Head of caudate nucleus (tissue), 42 donors: ENCODE data around the gene GABBR2.
A peak's percentile ranks its signal among the peaks of the same experiment; 100 is the strongest.

Experiments used
- DNase-seq, 42 donors: peaks; one replicate each; pipeline versions ENCODE4 v3.0.0 to v3.0.0-alpha.2; 2020 to 2021; ENCODE audit warnings: mixed read lengths in 7 of 42
- intact Hi-C: fragments of 100-400 bp; cut with DNase I; formaldehyde crosslinking; loops from one replicate; pipeline ENCODE4 v1.15.0; 2022

The GABBR2 gene

DNA sequence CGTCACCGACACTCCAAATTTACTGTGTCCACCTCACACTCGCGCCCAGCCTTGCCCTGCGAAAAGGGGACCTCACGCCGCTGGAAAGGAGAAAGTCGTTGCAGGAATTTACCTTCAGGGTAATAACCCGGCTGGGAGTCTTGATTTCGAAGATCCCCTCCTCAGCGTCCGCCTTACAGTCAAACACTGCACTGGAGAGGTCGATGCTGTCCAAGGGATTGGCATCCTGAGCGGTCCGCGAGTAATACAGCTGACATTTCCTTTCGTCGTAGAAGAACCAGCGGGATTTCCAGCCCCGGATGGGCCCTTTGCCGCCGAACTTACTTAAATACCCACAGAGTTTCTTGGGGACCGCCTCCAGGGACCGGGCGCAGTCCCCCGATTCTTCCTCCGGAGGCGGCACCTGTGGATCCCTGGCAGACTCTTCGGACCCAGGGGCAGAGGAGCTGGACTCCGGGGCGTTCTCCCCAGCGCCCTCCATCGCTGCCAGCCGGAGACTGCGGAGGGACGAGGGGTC, 453.6 kb downstream of the GABBR2 start:
- peak in 9 of 42 donors; percentile 15 to 47 (median 30) for DNase-seq
- intact Hi-C loops: loop anchor here (5.0 kb wide), 2 partner anchors 198 to 333 kb away; partner anchors contain the start of genes NANS and TRMO

DNA sequence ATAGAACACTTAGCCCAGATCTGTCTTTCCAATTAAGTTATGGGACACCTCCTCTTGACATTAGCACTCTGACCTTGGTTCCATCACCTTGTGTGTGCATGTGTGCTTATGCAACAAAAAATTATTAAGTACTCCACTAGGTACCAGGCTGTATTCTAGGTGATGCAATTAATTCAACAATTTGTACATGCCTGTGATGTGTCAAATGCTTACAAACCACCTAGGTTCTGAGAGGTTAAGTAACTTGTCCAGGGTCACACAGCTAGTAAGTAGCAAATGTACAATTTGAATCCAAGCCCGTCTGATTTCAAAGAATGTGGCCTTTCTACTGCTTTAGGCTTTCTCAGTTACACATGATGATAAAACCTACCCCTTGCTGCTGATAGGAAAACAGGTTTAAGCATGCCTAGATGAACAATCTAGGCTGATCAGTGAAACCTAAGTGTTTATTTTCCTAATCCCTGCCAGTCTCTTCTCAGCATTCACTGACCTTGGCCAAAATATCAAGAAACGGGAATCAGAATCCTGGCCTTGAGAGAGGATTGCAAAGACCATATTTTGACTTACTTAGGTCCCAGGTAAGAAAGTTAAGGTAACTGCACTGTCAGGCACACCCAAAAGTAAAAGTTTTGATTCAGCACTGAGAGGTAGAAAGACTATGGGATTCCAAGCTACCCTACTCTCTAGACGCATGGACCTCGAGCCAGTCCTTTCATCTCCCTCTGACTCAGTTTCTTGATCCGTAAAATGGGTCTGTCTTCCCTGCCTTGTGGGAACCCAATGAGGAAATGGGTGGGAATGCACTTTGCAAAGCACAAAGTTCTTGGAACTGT, 454.3 kb downstream of the GABBR2 start:
- DNase-seq: peak in 1 of 42 donors; percentile 12
- intact Hi-C loops: loop anchor here (5.0 kb wide), 2 partner anchors 197 to 332 kb away; partner anchors contain the start of genes NANS and TRMO

DNA sequence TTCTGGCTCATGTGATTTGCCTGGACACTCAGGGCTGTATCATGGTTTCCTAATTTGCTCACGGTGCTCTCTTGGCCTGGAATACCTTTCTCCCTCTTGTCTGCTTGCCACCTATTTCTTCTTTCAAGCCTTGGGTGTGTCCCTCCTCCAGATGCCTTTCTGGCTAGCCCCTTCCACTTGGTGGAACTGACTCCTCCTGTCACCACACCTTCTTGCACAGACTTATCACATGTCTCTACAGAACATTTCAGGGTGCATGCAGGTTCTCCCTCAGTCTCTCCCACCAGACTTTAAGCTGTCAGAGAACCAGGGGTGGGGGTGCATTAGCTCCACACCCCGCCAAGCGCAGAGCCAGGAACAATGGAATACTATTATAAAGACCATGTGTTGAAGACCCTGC, 455.2 kb downstream of the GABBR2 start:
- intact Hi-C loops: no loop called here
- no peak for DNase-seq

DNA sequence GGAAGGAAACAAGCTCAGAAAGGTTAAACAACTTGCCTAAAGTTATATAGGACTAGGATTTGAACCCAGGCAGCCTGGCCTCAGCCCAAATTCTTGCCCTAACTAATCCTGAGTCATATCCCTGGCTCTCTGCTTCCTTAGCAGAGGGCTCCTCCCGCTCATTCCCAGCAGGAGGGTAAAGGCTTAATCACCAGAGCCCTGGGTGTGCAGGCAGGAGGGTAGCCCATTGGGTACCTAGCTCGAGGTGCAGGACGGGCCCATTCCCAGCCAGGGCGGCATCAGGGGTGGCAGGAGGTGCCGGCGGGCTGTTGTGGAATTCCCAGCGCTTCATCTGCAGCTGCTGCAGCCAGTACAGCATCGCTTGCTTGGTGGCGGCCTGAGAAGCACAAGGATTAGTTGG, 457.2 kb downstream of the GABBR2 start:
- intact Hi-C loops: no loop called here
- peak in 1 of 42 donors; percentile 36 for DNase-seq

DNA sequence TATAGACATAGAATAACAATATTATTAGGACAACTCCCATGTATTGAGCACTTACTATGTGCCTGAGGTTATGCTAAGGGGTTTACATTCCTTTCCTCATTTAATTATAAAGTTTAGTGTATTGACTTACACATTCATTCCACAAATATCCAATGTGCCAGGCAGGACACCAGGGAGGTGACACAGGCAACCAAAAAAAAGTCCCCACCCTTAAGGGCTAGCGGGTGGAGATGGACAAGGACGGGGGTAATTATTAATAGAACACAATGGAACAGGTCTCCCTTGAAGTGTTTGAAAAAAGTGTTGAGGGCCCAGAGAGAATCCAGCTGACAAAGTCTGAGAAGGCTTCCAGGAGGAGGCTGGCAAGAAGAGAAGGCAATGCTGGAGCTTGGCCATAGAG, 459.0 kb downstream of the GABBR2 start:
- intact Hi-C loops: no loop called here

DNA sequence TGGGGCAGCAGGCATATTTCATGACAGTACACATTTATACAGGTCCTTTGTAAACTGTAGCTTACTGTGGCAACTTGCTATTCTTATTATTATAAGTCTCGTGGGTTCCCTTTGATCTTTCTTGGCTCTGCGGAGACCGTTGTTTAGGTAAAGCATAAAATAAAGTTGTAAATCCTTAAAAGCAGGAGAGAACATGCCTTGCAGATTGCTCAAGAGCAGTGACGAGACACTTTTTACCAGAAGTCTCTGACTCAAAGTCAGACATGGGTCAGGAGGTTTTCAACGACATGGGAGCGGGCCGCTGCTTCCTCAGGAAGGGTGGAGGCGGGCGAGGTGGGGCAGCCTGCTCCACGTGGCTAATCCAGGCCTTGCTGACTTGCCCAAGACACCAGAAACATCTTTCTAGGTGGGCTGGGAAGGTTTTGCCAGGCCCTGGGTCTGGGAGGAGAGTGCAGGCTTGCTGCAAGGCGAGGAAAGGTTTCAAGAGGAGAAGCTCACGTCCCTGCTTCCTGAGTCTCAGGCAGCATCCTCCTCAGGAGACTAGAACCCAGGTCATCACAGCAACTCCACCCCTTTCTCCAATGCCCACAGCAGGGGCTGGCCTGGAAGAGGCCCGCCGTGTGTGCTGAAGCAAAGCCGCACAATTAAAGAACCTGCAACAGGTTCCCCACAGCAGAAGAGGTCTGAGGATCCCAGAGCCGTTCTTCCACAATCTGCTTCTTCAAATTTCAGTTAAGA, 459.8 kb downstream of the GABBR2 start:
- peak in 9 of 42 donors; percentile 5 to 43 (median 30) for DNase-seq

More for the DNA sequence above, 459.0 kb downstream of the GABBR2 start:
- no peak for DNase-seq

DNA sequence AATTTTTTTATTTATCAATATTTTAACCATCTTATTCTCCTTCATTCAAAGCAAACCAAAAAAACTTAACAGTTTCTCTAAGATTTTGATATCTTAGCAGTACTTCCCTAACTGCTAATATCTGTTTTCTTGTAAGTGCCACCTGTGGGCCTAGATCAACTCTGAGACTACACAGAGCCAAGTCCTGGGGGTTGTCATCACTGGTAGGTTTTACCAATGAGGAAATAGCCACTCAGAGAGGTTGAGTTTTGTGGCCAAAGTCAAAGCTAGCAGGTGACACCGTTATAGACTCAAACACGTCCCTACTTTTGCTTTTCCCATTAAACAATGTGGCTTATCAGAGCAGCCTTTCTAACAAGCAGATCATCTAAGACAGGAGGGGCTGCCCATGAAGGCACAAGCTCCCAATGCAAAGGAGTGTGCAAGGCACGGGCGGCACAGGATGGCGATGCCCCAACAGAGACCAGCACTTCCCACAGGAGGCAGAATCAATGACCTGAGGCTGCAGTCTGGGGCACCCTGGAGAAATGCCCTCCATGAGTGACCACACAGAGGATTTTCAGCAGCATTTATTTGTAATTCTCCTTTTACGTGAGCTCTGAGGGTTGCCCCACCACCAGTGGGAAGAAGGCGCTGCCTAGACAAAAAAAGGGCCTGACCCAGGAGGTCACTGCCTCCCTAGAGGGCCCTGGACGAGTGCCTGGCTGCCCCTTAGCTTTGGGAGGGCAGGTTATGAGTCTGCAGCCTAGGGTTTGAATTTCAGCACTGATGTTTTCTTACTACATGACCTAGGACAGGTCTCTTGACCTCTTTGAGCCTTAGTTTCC, 460.7 kb downstream of the GABBR2 start:
- intact Hi-C loops: no loop called here
- DNase-seq: peak in 1 of 42 donors; percentile 22

More for the DNA sequence above, 459.8 kb downstream of the GABBR2 start:
- intact Hi-C loops: no loop called here

DNA sequence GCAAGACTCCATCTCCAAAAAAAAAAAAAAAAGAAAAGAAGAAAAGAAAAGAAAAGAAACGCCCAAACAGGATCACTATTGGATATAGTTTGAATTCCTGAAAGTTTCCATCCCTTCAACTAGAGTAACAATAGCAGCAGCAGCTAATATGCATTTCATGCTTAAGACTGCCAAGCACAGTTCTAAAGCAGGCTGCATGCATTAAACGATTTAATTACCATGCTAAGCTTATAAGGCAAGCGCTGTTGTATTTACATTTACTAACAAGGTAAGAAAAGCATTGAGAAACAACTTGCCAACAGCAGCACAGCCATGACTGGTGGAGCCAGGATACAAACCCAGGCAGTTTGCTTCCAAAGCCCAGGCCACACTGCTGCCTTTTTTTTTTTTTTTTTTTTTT, 466.3 kb downstream of the GABBR2 start:
- no peak for DNase-seq
- intact Hi-C loops: no loop called here

DNA sequence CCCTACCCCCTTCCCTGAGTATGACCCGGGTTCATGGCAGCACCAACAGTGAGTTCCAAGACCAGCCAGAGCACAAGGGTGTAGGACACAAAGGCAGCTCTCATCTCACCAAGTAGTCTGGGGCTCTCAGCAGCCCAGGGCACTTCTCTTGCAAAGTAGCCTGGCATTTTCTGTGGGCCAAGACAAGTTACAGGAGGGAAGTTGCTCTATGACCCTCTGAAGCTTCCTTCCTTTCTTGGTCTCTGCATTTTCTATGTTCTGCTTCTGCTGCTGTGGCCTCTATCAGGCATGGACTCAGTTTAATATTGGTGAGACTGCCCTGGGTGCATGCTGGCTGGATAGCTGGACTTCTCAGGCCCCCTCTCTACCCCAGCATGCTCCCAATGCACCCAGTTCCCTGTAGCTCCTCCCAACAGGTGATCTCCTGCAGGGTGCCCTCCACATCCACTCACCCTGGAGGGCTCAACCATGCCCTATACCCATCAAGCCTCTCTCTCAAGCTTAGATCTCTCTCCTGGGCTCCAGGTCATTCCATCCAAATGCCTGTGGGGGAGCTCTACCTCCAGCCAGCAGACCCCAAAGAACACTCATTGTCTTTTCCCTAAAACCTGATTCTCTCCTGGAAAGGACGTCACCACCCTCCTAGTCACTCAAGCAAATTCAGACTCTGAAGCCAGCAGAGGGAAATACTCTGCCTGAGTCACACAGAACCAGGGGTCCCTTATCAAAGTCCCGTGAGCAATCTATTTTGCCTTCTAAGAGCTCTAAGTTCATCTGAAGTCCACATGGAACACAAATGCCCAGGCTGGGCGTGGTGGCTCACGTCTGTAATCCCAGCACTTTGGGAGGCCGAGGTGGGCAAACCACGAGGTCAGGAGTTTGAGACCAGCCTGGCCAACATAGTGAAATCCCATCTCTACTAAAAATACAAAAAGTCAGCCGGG, 467.1 kb downstream of the GABBR2 start:
- DNase-seq: no peak

DNA sequence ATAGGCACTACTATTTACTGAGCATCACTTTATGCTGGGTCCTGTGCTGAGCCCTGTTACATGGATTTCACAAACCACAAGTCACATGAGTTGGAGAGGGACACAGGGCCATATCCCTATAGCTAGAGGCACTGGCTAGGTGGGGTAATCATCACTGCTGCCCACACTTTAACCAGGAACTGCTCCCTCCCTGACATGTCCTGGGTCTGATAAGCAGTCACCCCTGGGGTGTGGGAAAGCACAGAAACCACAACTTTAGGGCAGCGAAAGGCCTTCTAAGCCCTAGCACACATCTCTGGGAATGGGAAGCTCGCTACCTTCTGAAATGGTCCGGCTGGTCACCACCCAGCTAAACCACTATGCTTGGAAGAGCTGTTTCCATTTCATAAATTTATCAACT, 468.3 kb downstream of the GABBR2 start:
- intact Hi-C loops: no loop called here
- DNase-seq: peak in 1 of 42 donors; percentile 12

More for the DNA sequence above, 467.1 kb downstream of the GABBR2 start:
- intact Hi-C loops: no loop called here
